ENCODE measurements around the gene CD24. TPM values are rescaled to one million over a fixed set of nuclear protein-coding genes. Genes with fewer than 3 reads are reported as not detected.

The CD24 gene
- total RNA-seq, 4 donors from 2014 or later: 0.39 to 5.9 (median 1.4) TPM

- TF ChIP-seq, protein P1, sequence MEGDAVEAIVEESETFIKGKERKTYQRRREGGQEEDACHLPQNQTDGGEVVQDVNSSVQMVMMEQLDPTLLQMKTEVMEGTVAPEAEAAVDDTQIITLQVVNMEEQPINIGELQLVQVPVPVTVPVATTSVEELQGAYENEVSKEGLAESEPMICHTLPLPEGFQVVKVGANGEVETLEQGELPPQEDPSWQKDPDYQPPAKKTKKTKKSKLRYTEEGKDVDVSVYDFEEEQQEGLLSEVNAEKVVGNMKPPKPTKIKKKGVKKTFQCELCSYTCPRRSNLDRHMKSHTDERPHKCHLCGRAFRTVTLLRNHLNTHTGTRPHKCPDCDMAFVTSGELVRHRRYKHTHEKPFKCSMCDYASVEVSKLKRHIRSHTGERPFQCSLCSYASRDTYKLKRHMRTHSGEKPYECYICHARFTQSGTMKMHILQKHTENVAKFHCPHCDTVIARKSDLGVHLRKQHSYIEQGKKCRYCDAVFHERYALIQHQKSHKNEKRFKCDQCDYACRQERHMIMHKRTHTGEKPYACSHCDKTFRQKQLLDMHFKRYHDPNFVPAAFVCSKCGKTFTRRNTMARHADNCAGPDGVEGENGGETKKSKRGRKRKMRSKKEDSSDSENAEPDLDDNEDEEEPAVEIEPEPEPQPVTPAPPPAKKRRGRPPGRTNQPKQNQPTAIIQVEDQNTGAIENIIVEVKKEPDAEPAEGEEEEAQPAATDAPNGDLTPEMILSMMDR (IDR thresholded peaks at IDR 0.05 in 4 of 5, conservative IDR thresholded peaks at IDR 0.05 in 1 of 5): no peak
- no peak for TF ChIP-seq POLR2A (IDR thresholded peaks at IDR 0.05)
- Histone ChIP-seq H3K4me1 (no peaks in the 10 kb centered on the region), H3K36me3 (no peaks in the 10 kb centered on the region), H3K27me3 (peaks cover 3 to 8% (median 7%) of the 10 kb centered on the region in 3 donors), H3K9me3 (no peaks in the 10 kb centered on the region), H3K27ac (no peak overlapping the region), H3K4me3 (no peak overlapping the region)
- ATAC-seq: no peak
- intact Hi-C loops (cut with DNase I; ENCODE audit: low total_unique reads) (no loop called here), in situ Hi-C loops (cut with MboI; ENCODE audit: low sequenced_read_pairs in 4 of 4) (no loop called here)
- no peak for DNase-seq
Measured at GRCh38 chr6:106966671-106967640, 7.6 kb downstream of the CD24 start.

- Histone ChIP-seq H3K4me1 (no peaks in the 10 kb centered on the region), H3K27ac (no peak overlapping the region), H3K9me3 (no peaks in the 10 kb centered on the region), H3K4me3 (no peak overlapping the region), H3K27me3 (peaks cover 0 to 3% (median 2%) of the 10 kb centered on the region in 3 donors), H3K36me3 (no peaks in the 10 kb centered on the region)
- no peak for ATAC-seq
- in situ Hi-C loops (cut with MboI; ENCODE audit: low sequenced_read_pairs in 4 of 4): no loop called here
- DNase-seq: no peak
- TF ChIP-seq, protein P1 (IDR thresholded peaks at IDR 0.05 in 4 of 5, conservative IDR thresholded peaks at IDR 0.05 in 1 of 5): no peak
- no peak for TF ChIP-seq POLR2A (IDR thresholded peaks at IDR 0.05)
- intact Hi-C loops (cut with DNase I; ENCODE audit: low total_unique reads): no loop called here
Measured at GRCh38 chr6:106966229-106966628, 8.3 kb downstream of the CD24 start.

DNA sequence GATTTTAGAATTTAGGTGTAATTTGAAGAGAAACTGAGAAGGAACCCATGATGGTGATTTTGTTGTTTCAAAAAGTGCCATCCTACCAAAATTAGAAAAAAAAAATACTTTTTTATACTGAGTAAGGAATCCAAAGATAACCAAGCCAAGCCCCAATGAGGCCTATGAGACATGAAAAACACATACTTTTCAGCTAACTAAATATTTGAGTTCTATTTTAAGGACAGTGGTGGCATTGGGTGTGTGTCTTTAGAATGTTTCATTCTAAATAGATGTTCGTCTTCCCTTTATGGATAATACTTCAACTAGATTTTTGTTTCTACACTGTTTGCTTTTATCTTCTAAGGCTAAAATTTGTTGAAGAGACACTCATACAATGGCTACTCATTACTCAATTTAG is 9.6 kb downstream of the CD24 start:
- Histone ChIP-seq H3K4me3 (no peak overlapping the region), H3K27ac (no peak overlapping the region), H3K36me3 (no peaks in the 10 kb centered on the region), H3K27me3 (no peaks in the 10 kb centered on the region), H3K9me3 (no peaks in the 10 kb centered on the region), H3K4me1 (no peaks in the 10 kb centered on the region)
- in situ Hi-C loops (cut with MboI; ENCODE audit: low sequenced_read_pairs in 4 of 4): no loop called here
- no peak for ATAC-seq
- no peak for DNase-seq
- no peak for TF ChIP-seq POLR2A (IDR thresholded peaks at IDR 0.05)
- TF ChIP-seq, protein P1 (IDR thresholded peaks at IDR 0.05 in 4 of 5, conservative IDR thresholded peaks at IDR 0.05 in 1 of 5): no peak
- intact Hi-C loops (cut with DNase I; ENCODE audit: low total_unique reads): no loop called here

GRCh38 chr6:106964099-106964498 is 10.4 kb downstream of the CD24 start:
- TF ChIP-seq, protein P1 (IDR thresholded peaks at IDR 0.05 in 4 of 5, conservative IDR thresholded peaks at IDR 0.05 in 1 of 5): no peak
- TF ChIP-seq POLR2A (IDR thresholded peaks at IDR 0.05): no peak
- in situ Hi-C loops (cut with MboI; ENCODE audit: low sequenced_read_pairs in 4 of 4): no loop called here
- ATAC-seq: no peak
- Histone ChIP-seq H3K36me3 (no peaks in the 10 kb centered on the region), H3K27me3 (no peaks in the 10 kb centered on the region), H3K9me3 (no peaks in the 10 kb centered on the region), H3K4me1 (no peaks in the 10 kb centered on the region), H3K4me3 (no peak overlapping the region), H3K27ac (no peak overlapping the region)
- no peak for DNase-seq
- intact Hi-C loops (cut with DNase I; ENCODE audit: low total_unique reads): no loop called here
